GM13976 (cell line): ENCODE measurements around the gene CATSPER2.
"Not testable (repeated sequence)": the region's sequence is repeated elsewhere in the genome, so short reads cannot be mapped to it uniquely, and the experiment has no call there.

Source experiments
- DNase-seq: peaks from one replicate; pipeline ENCODE4 v3.0.0; 2012; ENCODE audit warnings: low spot score
- in situ Hi-C: fragments of 300-500 bp; cut with MboI; formaldehyde crosslinking; loops from one replicate; pipeline ENCODE4 v1.12.0; 2022; ENCODE audit warnings: low sequenced_read_pairs, mixed read lengths, inconsistent platforms; ENCODE audit not compliant: unreplicated experiment
- TF ChIP-seq, protein P1 (sequence below): IDR thresholded peaks from 2 replicates; pipeline ENCODE4 v1.5.1; 2012; ENCODE audit warnings: borderline replicate concordance, mild to moderate bottlenecking; ENCODE audit not compliant: insufficient read depth; ENCODE audit errors: extremely low read depth, missing control alignments, control extremely low read depth

Gene CATSPER2

DNA sequence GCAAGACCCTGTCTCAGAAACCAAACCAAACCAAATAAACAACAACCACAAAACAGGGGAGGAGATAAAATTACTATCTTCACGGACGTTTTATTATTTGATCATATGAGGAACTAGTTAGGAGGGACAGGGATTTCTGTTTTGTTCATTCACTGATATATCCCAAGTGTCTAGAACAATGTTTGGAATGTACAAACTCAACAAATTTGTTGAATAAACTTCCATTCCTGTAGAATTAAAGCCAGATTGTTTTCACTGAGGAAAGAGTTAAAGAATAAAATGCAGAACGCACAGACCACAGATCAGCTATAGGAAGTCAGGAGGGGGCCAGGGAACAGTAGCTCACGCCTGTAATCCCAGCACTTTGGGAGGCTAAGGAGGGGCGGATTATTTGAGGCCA lies 23.5 kb downstream of the CATSPER2 start:
- no peak for DNase-seq
- TF ChIP-seq, protein P1, sequence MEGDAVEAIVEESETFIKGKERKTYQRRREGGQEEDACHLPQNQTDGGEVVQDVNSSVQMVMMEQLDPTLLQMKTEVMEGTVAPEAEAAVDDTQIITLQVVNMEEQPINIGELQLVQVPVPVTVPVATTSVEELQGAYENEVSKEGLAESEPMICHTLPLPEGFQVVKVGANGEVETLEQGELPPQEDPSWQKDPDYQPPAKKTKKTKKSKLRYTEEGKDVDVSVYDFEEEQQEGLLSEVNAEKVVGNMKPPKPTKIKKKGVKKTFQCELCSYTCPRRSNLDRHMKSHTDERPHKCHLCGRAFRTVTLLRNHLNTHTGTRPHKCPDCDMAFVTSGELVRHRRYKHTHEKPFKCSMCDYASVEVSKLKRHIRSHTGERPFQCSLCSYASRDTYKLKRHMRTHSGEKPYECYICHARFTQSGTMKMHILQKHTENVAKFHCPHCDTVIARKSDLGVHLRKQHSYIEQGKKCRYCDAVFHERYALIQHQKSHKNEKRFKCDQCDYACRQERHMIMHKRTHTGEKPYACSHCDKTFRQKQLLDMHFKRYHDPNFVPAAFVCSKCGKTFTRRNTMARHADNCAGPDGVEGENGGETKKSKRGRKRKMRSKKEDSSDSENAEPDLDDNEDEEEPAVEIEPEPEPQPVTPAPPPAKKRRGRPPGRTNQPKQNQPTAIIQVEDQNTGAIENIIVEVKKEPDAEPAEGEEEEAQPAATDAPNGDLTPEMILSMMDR, result no peak
- in situ Hi-C loops, result no loop called here

DNA sequence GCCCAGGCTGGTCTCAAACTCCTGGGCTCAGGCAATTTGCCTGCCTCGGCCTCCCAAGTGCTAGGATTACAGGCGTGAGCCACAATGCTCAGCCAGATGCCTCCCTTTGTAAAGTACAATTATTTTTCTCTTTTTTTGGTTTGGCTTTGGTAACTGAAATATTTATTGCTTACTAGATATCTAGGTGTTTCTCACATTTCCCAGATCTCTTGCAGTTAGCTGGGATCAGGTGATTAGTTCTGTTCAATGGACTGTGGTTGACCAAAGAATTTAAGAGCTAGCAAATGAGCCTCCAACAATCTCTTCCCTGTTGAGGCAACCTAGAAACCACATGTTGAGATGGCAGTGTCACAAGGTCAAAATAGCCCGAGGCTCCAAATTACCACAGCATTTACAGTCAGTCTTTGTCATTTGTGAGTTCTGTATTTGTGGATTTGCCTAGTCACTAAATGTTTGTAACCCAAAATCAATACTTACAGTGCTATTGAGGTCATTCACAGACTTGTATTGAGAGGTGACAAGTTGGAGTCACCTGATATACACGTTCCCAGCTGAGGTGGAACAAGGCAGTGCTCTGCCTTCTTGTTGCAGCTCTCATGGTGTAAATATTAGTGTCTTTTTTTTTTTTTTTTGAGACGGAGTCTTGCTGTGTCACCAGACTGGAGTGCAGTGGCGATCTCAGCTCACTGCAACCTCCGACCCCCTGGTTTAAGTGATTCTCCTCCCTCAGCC lies 26.4 kb downstream of the CATSPER2 start:
- in situ Hi-C loops, DNase-seq: not testable (repeated sequence)

DNA sequence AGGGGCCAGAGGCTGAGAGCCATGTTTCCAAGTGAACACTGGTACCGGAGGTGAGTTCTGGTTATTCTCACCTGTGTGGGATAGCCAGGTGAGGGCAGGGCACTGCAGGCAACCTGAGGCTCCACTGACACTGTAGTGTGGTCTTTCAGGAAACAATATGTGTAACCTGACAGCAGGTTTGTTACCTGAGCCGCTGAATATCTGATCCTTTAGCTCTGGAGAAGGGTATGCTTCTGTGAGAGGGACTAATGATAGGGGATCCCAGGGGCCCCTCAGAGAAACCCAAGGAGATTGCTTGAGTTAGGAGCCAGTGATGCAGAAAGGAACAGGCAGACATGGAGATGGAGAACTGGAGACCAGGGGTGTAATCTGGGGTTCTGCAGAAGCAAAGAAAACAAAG lies 29.9 kb downstream of the CATSPER2 start, which contains the start of gene STRC:
Gene STRC, minus strand, starts transcription at position 101 of the 400 bp plus-strand sequence. Its CDS starts 78 bp downstream, at position 23.
- DNase-seq, in situ Hi-C loops: not testable (repeated sequence)

DNA sequence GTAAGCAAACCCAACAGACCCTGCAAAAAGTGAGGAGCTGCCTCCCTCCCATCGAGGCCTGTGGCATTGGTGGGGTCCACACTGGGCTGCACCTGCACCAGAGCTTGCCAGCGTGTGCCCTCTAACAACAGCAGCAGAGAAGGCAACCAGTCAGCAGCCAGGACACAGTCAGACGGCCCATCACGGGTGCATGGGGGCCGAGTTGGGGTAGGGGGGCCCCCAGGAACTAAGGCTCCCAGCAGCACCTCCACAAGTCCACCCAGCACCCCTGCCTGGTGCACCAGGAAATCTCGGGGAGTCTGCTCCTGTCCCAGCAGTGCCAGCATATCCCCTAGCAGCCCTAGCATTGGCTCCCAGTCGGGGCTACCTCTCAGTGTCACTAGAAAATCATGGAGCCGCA lies 30.9 kb downstream of the CATSPER2 start:
- DNase-seq, in situ Hi-C loops: not testable (repeated sequence)

DNA sequence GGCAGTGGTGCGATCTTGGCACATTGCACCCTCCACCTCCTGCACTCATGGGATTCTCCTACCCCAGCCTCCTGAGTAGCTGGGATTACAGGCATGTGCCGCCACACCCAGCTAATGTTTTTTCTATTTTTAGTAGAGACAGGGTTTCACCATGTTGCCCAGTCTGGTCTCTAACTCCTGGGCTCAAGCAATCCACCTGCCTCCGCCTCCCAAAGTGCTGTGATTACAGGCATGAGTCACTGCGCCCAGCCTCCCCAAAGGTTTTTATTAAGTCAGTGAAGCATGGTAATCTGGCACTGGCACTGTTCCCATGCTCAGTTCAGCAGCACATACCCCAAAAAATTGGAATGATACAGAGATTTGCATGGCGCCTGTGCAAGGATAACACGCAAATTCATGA lies 46.4 kb downstream of the CATSPER2 start:
- DNase-seq, in situ Hi-C loops: not testable (repeated sequence)

DNA sequence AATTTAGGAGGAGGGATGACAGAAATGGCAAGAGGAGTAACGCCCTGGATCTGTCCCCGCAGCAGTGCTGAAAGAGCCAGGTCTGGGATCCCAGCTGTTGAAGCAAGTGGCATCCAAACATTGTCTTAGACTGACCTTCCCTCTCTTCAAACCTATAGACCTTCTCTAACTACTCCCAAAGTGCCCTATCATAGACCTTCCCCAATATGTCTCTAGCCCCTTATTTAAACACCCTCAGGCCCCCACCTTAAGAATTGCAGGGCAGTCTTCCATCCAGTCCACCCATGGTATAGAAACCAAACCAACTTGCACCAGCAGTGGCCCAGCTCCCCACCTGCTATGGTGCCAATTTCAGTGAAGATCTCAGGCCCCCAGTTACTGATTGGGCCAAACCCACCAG lies 48.4 kb downstream of the CATSPER2 start:
- in situ Hi-C loops, DNase-seq: not testable (repeated sequence)

DNA sequence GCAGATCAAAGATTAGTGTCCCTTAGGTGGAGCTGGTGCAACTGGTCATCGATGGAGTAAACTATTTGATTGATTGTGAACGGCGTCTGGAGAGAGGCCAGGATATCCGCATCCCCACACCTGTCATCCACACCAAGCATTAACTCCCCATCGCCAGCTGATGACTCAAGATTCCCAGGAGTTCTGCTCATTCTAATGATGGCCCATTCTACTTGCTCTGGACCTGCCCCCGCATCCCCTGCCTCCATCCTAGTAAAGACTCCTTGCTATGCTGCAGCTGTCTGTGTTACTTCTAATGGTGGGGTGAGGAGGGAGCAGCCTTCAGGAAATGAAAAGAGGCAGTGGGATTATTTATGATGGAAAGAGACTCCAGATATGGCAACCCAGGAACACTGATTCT lies 49.5 kb downstream of the CATSPER2 start:
- DNase-seq, in situ Hi-C loops: not testable (repeated sequence)

DNA sequence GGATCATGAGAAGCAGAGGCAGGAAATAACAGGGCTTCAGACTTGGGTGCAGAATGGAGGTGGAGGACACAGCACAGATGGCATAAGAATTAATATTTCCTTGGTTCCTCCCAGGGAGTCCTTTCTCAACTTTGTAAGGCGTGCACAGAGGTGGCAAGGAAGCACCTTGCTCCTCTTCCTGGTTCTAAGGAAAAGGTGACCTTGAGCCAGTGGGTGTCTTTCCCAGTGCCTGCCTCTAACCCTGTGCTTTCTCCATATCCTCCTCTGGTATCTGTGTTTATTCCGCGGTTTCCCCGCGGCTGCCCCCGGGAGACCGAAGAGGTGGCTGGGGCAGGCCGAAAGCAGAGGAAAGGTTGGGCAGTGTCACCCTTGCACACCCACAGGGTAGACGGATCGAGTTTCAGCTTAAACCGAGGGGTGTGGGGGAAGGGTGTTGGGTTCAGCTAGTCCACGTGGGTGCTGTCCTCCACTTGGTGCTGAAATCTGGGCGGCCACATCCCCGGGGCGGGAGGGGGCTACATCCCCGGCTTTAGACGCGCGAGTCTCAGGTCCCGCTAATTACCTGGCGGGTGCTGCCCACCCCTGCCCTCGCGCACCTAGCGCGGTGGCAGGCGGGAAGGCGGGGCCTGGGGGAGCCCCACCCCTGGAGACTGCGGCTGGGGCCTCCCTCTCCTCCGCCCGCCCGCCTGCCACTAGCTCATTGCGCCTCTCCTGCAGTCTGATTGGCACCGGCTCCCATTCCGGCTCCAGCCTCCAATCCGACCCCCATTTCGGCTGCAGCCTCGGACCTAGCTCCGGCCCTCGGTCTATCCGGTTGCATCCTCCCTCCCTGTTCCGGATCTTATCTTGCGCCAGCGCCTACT lies 55.1 kb downstream of the CATSPER2 start, which contains the start of gene CKMT1B:
Gene CKMT1B, plus strand, starts transcription at position 700 of the 863 bp plus-strand sequence. CDS start 192 bp downstream, outside the sequence.
- in situ Hi-C loops, DNase-seq: not testable (repeated sequence)

DNA sequence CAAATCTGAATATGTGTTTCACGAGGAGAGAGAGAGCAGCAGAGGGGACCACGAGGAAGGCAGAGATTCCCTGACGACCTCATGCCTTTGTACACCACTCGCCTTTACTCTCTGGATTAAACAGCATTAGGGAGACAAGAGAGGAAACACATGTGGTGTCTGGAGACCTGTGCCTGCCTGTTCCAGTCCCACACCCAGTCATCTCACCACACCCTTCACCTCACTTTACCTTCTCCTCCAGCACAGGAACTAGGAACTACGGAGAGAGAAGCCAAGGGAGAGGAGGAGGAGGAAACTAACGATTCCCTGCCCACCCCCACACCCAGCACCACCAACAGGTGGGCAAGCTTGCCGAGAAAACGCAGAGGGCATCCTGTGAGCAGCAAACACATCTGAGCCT lies 55.8 kb downstream of the CATSPER2 start:
- in situ Hi-C loops, DNase-seq: not testable (repeated sequence)

DNA sequence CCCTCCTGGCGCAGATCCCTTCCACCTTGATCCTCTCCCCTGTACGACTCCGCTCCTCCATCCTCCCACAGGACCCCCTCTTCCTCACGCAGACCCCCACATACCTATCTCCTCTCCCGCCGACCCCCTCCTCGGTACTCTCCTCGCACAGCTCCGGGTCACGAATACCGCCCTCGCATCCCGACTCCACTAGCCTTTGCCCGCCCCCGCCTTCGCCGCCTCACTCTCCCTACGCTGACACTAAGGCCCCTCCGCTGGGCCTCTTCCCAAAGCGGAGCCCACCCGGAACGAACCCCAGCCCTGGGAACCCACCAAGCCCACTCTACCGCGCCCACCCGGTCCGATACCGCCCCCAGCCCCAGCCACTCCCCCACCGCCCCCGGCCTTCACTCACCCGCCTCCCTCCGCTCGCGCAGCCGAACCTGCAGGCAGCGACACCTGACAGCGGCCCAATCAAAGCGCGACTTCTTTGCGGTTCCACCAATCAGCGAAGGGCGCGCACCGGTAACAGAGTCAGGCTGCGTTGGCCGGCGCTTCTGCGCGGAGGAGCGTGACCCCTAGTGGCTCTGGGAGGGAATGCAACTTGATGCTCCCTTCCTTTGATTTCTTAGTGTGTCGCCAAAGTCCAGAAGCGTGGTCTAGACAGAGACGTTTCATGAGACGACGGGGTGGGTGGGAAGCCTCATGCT lies 58.7 kb downstream of the CATSPER2 start, which contains the start of gene PPIP5K1:
Gene PPIP5K1, minus strand, starts transcription at position 431 of the 689 bp plus-strand sequence. CDS start 5,704 bp downstream, outside the sequence.
- DNase-seq, result not testable (repeated sequence)

More for the DNA sequence above, 58.7 kb downstream of the CATSPER2 start, which contains the start of gene PPIP5K1:
- in situ Hi-C loops, result not testable (repeated sequence)
